ENCODE results near the gene BEND2. TPM values are rescaled to one million over a fixed set of nuclear protein-coding genes. Genes with fewer than 3 reads are reported as not detected.
"Not testable (repeated sequence)": the region's sequence is repeated elsewhere in the genome, so short reads cannot be mapped to it uniquely, and the experiment has no call there.

Gene BEND2
- 0.05 TPM for polyA plus RNA-seq (ENCODE audit: insufficient read length)

DNA sequence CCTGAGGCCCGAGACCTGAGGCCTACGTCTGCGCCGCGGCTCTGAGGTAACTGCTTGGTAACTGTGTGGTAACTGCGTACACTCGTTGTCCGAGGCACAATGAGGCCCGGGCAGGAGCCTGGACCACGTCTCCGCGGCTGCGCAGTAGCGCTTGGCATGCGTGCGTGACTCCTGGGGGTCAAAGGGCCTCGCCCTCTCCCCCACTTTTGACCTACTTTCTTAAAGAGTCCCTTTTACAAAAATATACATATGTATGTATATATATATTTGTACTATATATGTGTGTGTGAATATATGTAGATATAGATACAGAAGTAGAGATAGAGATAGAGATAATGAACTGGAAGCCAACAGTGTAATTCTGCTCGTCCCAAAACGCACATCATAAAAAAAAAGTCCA is at the start of gene BEND2:
TSS of gene BEND2 (minus strand) at position 101 of the 400 bp plus-strand sequence. CDS start 136 bp downstream, outside the sequence.
- DNase-seq (ENCODE audit: low read depth) = no peak

DNA sequence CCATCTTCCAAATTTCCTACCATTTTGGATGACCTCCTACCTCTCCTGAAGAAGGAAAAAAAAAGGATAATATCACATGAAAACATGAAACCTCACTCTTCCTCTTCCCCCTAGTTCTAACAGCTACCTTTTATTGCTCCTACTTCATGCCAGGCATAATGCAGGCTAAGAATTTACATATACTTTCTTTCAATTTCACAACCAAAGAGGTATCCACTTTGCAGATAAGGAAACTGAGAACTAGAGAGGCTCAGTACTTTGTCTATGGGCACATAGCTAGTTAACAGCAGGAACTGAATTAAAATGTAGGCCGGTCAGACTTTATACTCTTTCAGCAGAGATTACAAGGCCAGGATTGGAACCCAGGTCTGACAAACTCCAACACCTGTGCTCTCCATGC is 34.4 kb upstream of the BEND2 start:
- DNase-seq (ENCODE audit: low read depth) = no peak

DNA sequence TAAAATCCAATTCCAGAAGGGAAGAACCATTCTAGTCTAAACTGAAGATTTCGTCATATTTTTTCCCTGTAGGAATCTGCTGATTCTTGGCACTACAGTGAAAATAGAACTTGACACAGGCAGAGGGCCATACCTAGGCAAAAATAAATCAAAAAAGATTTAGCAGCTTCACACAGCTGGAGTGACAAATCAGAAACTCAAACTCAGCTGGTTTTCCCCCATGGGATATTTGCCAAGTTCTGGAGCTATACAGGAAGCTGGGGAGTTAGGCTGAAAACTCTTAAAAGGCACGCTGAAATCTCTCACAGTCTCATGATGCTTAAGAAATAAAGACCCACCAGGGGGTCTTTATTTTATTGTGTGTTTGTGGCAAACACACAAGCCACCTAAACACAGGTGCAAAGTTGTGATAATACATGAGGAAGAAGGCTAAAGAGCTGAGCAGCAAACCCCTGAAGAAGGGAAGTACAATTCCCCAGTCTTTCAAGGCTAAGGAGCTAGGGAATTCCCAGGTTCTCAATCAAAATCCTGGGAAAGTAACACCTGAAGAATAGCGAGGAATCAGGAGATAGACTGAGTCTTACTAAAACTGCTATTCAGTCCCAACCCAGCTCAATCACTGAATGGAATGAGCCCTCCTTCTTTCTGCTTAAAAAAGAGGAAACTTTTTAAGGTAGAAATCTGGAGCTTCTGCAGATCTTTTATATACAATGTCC is 32.1 kb upstream of the BEND2 start:
- DNase-seq (ENCODE audit: low read depth) = peak; percentile 2

DNA sequence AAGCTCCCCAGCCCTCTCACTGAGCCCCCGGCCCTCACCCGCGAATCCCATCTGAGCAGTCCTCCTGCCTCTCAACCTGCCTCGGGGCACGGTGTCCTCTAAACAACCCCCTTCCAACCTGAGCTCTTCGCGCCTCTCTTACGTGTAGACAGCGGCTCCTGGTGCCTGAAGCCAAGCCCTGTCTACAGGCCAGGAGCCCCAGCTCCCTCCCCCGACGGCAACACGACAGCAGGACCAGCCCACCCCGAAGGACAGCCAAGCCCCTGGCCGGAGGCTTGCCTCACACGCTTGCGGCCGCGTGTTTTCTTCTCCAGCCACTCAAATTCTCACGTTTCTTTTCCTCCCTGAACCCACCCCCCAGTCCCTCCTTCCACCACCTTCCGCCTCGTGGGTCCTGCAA is 9.0 kb upstream of the BEND2 start:
- DNase-seq (ENCODE audit: low read depth) = not testable (repeated sequence)

DNA sequence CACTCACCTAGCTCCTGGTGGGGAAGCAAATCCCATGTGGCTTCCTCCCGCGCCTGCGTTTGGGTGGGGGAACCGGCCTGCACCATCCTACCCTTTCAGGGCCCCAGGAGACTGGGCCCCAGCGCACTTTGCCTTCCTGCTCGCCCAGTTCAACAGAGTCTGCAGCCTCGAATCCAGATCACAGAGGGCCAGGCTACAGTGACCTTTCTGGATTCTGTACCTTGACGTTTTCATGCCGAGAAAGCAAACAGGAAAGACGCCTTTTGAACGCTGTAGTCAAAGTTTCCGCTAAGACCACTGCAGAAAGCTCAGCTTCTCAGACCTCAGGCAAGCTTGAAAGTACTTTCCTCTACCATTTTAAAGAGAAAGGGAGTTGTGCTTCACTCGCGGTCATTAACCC is 7.4 kb upstream of the BEND2 start:
- no peak for DNase-seq (ENCODE audit: low read depth)

DNA sequence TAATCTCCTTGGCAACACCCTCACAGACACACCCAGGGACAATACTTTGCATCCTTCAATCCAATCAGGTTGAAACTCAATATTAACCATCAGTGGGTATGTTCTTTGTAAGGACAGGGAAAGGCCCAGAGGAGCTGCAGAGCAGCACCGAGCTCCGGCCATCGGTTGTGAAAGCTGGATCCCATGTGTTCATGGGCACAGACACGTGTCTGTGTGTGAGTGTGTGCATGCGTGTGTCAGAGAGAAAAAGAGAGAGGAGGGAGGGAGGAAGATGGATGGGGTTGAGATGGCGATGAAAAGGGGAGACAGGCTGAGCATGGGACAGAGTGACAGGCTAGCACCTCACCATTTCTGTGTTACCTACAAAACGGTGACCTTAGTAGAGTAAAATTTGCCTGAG is 6.8 kb upstream of the BEND2 start:
- no peak for DNase-seq (ENCODE audit: low read depth)

DNA sequence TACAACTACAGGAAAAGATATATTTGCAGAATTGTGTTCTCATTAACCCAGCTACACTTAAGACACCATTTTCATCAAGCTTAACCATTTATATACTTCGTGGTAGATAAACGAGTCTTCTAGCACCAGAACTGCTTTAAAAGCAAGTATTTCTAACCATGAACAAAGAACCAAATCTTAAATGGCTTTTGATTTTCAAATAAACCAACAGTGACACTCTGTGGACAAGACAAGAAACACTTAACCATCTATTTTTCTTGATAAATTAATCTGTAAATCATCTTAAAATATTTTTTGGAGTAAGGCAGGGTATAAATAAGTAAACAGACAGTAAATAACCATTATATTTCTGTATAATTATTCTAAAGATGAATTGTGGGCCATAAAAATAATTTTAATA is 10.2 kb downstream of the BEND2 start:
- no peak for DNase-seq (ENCODE audit: low read depth)

DNA sequence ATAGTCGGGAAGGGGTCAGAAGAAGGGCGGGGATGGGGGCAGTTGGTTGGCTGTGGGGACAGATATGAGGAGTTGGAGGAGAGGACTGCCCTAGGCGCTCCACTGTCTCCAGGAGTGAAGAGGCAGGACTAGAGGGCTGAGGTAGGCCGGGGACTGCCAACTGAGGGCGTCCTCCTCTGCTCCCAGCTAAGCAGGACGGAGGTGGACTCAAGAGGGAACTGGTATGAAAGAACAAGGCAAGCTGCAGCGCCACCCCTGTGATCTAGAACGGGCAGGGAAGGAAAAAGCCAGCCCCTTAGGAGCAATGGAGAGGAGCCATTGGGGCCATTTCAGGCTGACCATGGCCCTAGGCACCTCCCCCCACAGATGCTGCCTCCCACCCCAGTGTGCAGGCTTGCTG is 14.0 kb downstream of the BEND2 start:
- no peak for DNase-seq (ENCODE audit: low read depth)

DNA sequence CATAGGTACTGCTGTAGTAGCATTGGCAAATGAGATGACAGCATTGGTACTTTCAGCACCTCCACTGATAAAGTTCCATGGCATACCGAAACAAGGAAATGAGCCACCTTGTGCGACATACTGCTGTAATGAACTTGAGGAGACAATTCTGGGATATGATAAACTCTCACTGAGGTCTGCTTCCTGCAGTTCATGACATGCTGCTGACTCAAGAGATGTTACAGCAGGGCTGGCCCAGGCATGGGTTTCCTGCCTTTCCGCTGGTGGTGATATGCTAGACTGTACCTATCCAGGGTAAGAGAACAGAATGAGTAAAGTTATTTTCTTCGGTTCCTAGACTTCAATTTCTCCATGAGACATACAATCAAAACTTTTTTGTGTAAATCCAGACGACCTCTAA is 17.1 kb downstream of the BEND2 start:
- no peak for DNase-seq (ENCODE audit: low read depth)

DNA sequence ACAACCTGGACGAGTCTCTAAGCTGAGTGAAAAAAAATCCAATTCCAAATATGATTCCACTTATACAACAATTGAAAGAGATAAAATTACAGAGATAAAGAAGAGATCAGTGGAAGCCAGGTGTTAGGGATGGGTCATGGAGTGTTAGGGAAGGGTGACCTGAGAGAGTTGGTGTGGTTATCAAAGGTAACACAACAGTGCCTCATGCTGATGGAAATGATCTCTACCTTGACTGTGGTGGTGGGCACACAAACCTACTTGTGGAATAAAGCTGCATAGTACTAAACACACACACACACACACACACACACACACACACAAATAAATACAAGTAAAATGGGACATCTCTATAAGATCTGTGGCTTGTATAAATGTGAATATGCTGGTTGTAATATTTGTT is 26.0 kb downstream of the BEND2 start:
- DNase-seq (ENCODE audit: low read depth) = no peak

DNA sequence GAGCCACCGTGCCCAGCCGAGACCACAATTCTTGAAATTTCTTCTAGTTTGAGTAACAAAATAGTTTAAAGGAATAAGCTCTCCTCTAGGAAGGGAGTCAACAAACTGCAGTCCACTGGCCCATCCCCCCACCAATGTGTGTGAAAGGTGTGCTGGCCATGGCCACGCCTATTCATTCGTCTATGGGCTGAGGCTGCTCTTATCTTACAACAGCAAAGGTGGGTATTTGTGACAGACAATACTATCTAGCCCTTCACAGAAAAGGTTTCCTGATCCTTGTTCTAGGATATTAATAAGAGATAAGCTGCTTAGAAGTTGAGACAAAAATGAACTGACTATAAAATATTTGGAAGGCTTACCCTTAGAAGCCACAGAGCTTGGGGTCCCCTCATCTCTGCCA is 41.2 kb downstream of the BEND2 start:
- no peak for DNase-seq (ENCODE audit: low read depth)

DNA sequence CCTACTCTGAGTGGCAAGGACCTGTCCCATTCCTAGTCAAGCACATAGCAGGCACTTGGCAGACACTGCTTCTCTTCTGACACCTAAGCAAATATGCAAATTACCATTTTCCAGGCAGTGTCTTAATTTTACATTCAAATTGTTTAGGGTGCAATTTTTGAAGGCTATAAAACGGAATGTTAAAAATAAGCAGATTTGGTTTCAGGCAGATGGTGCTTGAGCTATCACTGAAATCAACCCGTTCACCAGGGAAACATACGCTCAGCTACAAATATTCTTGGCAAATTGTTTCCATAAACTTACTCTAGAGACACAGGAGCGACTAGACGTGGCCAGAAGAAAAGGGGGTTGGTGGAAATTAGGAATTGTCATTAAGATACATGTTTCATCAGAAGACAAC is 45.7 kb downstream of the BEND2 start:
- no peak for DNase-seq (ENCODE audit: low read depth)

DNA sequence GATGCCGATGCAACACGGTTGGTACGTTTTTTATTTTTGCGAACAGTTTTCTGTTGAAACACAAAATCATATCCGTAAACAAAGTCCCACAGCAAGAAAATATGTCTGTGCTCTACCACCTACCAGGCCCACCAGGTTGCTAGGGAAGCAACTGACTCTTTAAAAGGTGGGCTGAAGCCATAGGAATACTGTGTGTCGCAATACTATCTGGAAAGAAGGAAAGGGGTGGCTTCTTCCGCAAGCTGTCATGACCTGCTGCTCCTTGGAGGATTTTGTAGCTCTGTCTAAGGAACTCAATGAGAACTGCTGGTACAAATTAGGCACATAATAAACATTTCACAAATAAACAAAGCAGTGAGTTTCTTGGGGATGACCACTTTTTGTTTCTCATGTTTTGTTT is 46.5 kb downstream of the BEND2 start:
- no peak for DNase-seq (ENCODE audit: low read depth)

DNA sequence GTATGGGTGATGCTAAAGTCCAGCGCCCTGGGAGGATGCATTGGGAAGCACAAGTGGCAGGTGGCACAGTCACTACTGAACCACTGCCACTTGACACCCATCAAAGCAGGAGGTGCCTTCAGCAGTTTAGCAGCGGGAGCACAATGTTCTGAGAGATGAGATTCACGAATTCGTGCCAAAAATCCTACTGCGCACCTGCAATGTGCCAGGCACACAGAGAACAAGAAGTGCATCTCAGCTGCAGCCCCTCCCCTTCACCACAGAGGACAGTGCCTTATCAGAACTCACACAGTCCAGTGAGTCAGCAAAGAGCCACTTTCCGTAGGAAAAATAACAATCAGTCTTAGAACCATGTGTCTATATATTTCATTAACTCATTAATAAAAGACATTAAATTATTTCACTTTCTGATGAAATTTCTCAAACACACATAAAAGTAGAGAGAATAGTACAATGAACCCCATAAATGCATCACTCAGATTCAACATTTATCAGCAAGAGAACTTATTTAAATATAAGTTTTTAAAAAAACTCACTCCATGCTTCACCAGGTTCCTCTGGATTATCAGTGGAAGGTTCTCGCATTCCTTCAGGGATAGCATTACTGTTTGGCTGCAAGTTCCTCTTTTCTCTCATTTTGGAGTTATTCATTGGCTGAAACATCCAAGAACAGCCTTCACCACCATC is 47.0 kb downstream of the BEND2 start:
- DNase-seq (ENCODE audit: low read depth) = no peak

DNA sequence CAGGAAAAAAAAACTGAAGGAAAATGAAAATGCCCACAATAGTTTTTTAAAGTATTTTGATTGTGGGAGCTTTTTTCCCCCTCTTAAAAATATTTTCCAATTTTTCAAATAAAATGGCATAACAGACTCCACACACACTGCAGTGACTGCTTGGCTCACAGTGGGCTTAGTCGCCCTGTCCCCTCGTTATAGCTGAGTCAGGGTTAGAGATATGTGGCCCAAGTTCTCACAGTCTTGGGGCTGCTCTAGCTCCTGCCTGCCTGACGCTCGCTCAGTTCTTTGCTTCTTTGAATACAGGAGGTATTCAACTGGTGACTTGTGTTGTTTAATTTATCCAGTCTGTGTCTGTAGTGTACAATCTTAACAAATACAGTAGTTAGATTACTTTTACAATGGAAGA is 47.7 kb downstream of the BEND2 start:
- no peak for DNase-seq (ENCODE audit: low read depth)

DNA sequence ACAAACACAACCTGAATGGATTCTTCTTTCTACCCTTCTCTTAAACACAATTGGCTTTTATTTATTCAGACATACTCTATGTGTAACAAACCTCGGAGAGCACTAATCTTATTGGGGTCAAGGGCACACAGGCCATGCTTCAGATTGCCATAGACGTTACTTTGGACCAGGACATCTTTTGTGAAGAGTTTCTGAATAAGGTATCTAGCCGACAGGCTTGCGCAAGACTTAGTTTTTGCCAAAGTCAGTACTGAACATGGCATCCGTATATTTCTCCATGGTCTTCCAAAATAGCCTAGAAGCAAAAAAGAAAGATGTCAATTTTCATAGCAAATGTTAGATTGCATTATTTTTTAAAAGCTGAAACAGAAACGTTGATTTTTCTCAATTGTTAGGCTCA is 49.8 kb downstream of the BEND2 start:
- DNase-seq (ENCODE audit: low read depth) = no peak

DNA sequence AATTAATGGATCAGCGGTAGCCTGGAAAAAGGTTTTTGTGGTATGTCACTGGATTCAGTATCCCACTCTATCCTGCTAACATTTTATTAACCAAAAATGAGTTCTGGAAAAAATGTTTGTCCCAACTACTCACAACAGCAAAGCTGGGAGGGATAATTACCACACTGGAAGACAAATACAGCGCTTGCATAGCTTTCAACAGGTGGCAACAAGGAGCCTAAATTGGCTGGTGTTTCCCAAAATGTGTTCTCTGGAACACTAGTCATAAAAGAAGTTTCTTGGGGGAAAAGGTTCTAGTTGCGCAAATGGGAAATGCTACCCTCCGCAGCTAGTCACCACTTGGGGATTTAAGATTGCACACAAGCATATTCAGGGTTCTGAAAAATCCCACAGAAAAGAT is 54.6 kb downstream of the BEND2 start:
- no peak for DNase-seq (ENCODE audit: low read depth)

DNA sequence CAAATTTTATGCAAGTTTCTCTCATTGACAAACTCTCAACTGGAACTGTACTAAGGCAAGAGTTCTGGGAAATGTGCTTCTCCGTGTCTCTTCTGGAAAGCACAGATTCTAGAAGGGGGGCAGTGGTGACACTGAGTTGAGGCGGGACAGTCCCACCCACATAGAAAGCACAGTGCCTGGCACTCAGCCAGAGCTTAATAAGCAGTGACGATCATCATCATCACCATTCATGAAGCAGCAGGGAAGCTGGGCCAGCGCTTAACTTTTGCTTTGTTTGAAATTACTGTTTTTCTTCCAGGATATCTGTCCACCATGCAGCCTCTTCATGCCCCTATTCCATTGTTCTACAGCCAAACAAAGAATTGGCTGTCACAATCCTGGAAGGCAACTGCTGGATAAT is 60.3 kb downstream of the BEND2 start:
- DNase-seq (ENCODE audit: low read depth) = no peak

DNA sequence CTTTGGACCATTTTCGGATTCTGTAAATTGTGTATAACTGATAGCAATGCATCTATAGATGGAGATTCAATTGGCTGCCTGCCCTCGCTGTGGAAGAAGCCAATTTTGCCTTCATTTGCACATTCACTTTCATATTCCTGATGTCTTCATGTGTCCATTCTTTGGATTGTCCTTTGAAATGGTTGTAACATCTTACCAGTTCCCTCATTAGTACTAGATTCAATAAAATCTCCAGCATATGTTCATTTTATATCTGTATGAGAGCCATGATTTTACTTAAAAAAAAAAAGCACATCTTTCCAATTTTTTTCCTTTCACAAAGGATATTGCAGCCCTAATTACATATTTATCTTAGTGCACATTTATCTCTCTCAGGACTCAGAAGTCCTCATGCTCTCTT is 61.7 kb downstream of the BEND2 start:
- no peak for DNase-seq (ENCODE audit: low read depth)

DNA sequence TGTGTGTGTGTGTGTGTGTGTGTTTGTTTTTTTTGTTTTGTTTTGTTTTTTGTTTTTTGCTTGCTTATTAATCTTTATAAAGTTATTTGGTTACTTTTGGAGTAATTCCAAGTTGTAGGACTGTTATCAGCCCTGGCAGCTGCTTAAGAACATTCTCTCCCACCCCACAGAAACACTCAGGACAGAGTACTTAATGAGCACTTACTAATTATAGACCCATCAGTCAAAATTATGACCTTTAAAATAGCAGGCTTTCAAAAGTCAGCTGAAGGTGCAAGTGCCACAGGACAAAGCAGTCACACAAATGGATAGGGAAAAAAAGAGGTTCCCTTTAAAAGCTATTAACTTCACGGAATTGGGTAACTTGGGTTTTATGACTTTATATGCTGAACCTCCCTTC is 69.0 kb downstream of the BEND2 start:
- DNase-seq (ENCODE audit: low read depth) = no peak

DNA sequence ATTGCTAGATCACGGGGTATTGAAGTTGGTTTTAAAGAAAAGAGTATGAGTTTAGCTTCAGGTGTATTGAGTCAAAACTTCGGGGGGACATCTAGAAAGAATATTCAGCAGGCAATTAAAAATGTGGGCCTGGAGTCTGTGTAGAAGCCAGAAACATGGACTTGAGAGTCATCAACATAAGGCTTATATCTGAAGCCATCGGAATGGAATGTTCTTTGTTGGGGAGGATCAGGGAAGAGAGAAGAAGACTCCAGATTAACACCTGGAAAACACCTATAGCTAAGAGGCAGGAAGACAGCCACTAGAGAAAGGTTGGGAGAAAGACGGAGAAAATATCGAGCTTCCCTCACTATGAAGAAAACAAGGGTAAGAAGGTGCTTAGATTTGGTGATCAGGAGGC is 69.5 kb downstream of the BEND2 start:
- no peak for DNase-seq (ENCODE audit: low read depth)

DNA sequence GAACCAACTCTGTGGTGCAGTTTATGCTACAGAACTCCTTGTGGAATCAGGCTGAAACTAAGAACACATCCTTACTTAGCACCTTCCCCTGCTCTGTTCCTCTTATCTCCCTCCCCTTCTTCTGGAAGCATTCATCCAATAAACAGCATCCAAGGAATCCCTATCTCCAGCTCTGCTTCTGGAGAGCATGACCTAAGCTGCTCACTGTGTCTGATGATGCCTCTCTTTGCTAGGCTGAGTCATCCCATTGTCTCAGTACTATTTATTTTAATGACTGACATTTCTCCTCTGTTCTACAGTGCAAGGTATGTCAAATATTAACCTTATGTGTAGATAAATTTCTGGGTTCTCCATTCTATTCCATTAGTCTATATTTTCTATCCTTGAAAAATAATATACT is 71.2 kb downstream of the BEND2 start:
- no peak for DNase-seq (ENCODE audit: low read depth)

DNA sequence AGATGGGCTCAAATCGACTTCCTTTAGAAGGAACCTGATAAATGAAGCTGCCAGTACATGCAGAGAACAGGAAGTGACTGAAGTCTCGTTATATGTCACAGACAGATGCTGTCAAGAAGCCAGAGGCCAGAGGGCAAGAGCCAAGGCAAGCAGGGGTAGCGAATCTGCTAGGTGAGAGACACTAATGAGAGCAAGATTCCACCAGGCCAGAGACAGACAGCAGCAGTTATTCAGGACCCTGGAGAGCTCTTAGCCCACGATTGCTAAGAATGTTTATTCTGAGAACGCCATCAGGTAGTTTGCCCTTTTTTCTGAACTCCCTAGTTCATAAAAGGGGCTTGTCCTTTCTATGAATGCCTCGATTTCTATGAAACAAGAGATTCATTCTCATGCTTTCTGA is 73.7 kb downstream of the BEND2 start:
- peak; percentile 4 for DNase-seq (ENCODE audit: low read depth)

DNA sequence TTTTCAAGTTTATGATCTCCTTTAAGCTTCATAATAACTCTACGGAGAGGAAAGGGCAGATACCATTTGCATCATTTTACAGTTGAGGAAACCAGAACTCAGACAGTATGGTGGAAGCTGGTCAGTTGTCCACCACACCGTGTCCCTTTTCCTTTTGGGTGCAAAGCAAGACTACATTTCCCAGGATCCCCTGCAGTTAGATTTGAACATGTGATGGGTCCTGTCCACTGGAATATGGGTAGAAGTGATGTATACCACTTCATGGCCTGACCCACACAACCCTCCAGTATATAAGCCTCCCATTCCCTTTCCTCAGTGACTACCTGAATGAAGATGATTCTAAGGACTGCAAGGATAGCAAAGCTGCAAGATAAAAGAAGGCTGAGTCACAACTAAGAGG is 74.7 kb downstream of the BEND2 start:
- no peak for DNase-seq (ENCODE audit: low read depth)
